Measurements from ENCODE around the gene DAZAP2.
"Not testable (repeated sequence)": the region's sequence is repeated elsewhere in the genome, so short reads cannot be mapped to it uniquely, and the experiment has no call there.

DAZAP2 gene

GRCh38 chr12:51246254-51246853, 7.7 kb downstream of the DAZAP2 start:
- in situ Hi-C loops (cut with MboI; ENCODE audit: low sequenced_read_pairs) = no loop called here

DNA sequence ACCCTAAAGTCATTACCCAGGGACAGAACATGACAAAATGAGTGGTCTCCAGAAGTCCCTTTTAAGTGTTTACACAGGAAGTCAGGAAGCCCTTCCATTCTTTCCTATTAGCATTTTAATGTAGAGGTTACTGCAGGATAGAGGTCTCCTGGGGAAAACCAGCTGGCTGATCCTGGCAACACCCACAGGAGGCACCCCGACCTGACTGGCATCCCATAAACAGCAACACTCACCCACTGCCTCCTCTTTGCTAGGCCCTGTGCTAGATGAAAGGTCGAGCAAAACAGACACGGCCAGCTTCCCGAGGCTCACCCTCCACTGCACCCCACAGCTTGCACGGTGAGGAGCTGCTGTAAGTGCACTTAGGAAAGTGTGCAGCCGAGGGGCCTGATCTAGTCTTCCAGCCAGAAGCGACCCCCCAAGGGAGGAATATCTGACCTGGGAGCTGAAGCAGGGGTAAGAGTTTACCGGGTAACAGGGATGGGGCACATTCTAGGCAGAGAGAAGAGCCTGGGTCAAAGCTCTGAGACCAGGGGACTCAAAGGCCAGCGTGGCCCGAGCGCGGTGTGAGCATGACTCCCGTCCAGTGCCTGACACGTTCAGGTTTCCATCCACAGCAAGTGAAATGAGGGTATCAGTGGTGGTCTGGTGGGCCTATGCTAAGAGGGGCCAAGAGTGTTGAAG, 9.0 kb downstream of the DAZAP2 start:
- in situ Hi-C loops (cut with MboI; ENCODE audit: low sequenced_read_pairs) = no loop called here

DNA sequence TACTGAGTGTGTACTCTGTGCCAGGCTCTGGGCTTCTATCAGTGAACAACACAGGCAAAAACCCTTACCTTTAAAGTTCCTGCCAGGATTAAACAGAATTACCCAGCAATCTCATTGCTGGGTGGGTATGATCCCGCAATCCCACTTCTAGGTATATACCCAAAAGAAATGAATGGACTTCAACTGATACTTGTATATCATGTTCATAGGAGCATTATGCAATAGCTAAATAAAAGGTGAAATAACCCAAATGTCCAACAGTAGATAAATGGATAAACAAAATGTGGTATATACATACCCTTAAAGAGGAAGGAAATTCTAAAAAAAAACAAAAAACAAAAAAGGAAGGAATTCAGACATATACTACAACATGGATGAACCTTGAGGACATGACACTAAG, 14.7 kb downstream of the DAZAP2 start:
- in situ Hi-C loops (cut with MboI; ENCODE audit: low sequenced_read_pairs) = no loop called here

- in situ Hi-C loops (cut with MboI; ENCODE audit: low sequenced_read_pairs) = no loop called here
Observed at GRCh38 chr12:51254536-51254935, 15.9 kb downstream of the DAZAP2 start.

DNA sequence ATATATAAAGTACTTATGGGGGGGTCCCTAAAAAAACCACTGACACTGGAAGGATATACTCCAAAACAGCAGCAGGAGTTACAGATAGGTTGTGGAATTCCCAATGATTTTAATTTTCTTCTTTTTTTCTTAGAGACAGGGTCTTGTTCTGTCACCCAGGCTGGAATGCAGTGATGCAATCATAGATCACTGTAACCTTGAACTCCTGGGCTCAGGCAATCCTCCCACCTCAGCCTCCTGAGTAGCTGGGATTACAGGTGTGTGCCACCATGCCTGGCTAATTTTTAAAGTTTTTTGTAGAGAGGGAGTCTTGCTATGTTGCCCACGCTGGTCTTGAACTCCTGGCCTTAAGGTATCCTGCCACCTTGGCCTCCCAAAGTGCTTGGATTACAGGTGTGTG, 21.0 kb downstream of the DAZAP2 start:
- in situ Hi-C loops (cut with MboI; ENCODE audit: low sequenced_read_pairs) = not testable (repeated sequence)

GRCh38 chr12:51262758-51263177, 24.1 kb downstream of the DAZAP2 start:
- in situ Hi-C loops (cut with MboI; ENCODE audit: low sequenced_read_pairs) = no loop called here

GRCh38 chr12:51263341-51263740, 24.7 kb downstream of the DAZAP2 start:
- in situ Hi-C loops (cut with MboI; ENCODE audit: low sequenced_read_pairs) = no loop called here

DNA sequence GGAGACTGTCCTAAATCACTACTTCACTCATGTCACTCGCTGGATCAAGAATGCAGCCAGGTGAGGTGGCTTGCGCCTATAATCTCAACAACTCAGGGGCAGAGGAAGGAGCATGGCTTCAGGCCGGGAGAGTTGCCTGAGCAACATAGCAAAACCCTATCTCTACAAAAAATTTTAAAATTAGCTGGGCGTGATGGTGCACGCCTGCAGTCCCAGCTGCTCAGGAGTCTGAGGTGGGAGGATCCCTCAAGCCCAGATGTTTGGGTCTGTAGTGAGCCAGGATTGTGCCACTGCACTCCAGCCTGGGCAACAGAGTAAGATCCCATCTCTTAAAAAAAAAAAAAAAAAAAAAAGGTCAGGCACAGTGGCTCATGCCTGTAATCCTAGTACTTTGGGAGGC, 25.7 kb downstream of the DAZAP2 start:
- in situ Hi-C loops (cut with MboI; ENCODE audit: low sequenced_read_pairs) = no loop called here

- in situ Hi-C loops (cut with MboI; ENCODE audit: low sequenced_read_pairs) = no loop called here
Observed at GRCh38 chr12:51265024-51265423, 26.4 kb downstream of the DAZAP2 start.

GRCh38 chr12:51269174-51270066, 30.8 kb downstream of the DAZAP2 start:
- in situ Hi-C loops (cut with MboI; ENCODE audit: low sequenced_read_pairs) = no loop called here

- in situ Hi-C loops (cut with MboI; ENCODE audit: low sequenced_read_pairs) = no loop called here
Observed at GRCh38 chr12:51270067-51270950, 31.7 kb downstream of the DAZAP2 start, which contains the start of gene SMAGP. SMAGP (minus strand) TSS chr12:51270415; CDS start chr12:51269278, 1,137 bp downstream.

DNA sequence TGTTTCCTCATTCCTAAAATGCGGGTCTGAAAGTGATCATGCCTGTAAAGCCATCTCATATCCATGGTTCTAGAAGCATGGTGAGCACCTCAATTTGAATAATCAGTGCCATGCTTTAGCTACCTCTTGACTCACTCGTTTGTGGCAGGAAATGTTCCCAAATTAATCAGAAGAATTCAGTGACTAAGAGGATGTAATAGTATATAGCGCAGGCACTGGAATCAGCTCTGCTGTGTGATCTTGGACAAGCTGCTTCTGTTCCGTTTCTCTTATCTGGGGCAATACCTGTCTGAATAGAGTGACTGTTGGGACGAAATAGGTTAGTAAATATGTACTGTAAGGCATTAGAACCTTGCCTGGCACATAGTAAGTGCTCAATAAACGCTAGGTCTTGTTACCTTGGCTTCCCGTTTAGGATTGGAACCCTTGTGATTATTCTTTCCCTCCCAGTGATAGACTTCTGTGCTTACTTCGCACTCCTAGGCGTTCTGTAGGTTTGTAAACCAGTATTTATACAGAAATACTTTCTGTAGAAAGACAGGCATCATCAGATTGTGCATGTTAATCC, 32.4 kb downstream of the DAZAP2 start:
- in situ Hi-C loops (cut with MboI; ENCODE audit: low sequenced_read_pairs) = no loop called here

DNA sequence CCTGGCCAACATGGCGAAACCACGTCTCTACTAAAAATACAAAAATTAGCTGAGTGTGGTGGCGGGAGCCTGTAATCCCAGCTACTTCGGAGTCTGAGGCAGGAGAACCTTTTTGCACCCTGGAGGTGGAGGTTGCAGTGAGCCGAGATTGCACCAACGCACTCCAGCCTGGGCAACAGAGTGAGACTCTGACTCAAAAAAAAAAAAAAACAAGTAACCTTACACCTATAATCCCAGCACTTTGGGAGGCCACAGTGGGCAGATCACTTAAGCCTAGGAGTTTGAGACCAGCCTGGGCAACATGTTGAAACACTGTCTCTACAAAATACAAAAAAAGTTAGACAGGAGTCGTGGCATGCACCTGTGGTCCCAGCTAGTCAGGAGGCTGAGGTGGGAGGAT, 34.2 kb downstream of the DAZAP2 start:
- in situ Hi-C loops (cut with MboI; ENCODE audit: low sequenced_read_pairs) = not testable (repeated sequence)

DNA sequence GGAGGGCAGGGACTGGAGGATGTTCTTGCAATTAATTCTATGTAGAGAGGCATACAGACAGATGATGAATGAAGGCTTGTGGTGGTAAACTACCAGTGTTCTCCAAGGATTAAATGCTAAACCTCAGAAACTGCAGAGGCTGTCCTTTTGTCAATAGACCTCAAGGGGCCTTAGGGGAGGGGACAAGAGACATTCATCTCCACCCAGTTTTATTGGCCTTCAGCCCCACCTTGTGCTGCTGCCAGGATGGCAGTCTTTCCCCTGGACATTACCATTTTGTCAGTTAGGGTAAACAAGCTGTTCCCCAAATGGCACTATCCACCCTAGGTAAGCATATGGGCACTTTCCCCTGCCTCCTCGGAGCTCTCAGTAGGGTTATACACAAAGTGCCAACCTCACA, 36.5 kb downstream of the DAZAP2 start:
- in situ Hi-C loops (cut with MboI; ENCODE audit: low sequenced_read_pairs) = no loop called here

- in situ Hi-C loops (cut with MboI; ENCODE audit: low sequenced_read_pairs) = no loop called here
Observed at GRCh38 chr12:51281202-51281924, 42.7 kb downstream of the DAZAP2 start.

- in situ Hi-C loops (cut with MboI; ENCODE audit: low sequenced_read_pairs) = no loop called here
Observed at GRCh38 chr12:51285843-51286242, 47.2 kb downstream of the DAZAP2 start.

- in situ Hi-C loops (cut with MboI; ENCODE audit: low sequenced_read_pairs) = not testable (repeated sequence)
Observed at GRCh38 chr12:51291603-51292513, 53.2 kb downstream of the DAZAP2 start.

Measured in hTERT RPE-1 (cell line).